Upper lobe of left lung (tissue), 4 donors: ENCODE measurements around the gene SPDYE2B.
"Not testable (repeated sequence)": the region's sequence is repeated elsewhere in the genome, so short reads cannot be mapped to it uniquely, and the experiment has no call there.

Source experiments
- POLR2A ChIP-seq, 4 donors: fragments of 450-650 bp; IDR thresholded peaks; one replicate each; pipeline ENCODE4 v1.5.1; 2016 to 2017; ENCODE audit warnings: antibody characterized with exemption in 4 of 4, mild to moderate bottlenecking in 2 of 4
- TF ChIP-seq, protein P1 (sequence below), 6 experiments: fragments of 450-650 bp in 4 of 6; fragments of 200-600 bp in 2 of 6; sonication (generic) in 2 of 6; IDR thresholded peaks; one replicate each; pipeline ENCODE4 v1.5.1; 2016 to 2019; ENCODE audit warnings: antibody characterized with exemption in 6 of 6

DNA sequence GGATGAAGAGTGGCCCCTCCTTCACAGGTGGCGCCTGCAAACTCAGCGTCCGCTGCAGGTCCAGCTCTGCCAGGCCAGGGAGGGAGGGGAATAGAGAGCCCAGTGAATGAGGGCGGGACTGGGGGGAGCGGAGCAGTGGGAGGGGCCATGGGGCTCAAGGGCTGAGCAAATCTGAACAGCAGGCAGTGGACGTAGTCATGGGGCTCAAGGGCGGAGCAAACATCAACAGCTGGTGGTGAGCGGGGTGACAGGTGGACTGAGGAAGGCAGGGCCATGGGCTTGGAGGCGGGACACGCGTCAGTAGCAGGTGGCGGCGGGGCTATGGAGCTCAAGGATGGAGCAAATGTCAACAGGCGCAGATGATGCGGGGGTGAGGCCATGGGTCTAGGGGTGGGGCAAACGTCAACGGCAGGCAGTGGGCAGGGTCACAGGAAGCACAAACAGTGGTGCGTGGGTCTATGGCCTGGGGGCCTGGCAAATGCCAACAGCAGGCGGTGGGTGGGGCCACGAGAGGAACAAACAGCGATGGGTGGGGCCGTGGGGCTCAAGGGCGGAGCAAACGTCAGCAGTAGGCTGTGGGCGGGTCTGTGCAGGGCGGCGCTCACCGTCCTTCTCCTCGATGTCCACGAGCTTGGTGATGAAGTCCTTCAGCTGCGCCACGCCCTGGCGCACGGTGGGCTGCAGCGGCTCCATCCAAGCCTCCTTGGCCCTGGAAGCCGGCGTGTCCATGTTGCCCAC is 38.3 kb downstream of the SPDYE2B start:
- TF ChIP-seq POLR2A (IDR thresholded peaks at IDR 0.05), result not testable (repeated sequence)
- TF ChIP-seq, protein P1, sequence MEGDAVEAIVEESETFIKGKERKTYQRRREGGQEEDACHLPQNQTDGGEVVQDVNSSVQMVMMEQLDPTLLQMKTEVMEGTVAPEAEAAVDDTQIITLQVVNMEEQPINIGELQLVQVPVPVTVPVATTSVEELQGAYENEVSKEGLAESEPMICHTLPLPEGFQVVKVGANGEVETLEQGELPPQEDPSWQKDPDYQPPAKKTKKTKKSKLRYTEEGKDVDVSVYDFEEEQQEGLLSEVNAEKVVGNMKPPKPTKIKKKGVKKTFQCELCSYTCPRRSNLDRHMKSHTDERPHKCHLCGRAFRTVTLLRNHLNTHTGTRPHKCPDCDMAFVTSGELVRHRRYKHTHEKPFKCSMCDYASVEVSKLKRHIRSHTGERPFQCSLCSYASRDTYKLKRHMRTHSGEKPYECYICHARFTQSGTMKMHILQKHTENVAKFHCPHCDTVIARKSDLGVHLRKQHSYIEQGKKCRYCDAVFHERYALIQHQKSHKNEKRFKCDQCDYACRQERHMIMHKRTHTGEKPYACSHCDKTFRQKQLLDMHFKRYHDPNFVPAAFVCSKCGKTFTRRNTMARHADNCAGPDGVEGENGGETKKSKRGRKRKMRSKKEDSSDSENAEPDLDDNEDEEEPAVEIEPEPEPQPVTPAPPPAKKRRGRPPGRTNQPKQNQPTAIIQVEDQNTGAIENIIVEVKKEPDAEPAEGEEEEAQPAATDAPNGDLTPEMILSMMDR (IDR thresholded peaks at IDR 0.05), result not testable (repeated sequence)
